GM19463 (cell line): ENCODE data around the gene SPINT3.

Experiments
- ATAC-seq: cut with Tn5 transposase; IDR thresholded peaks from one replicate; pipeline ENCODE4 v1.9.1; 2021; ENCODE audit warnings: mild to moderate bottlenecking, moderate library complexity; ENCODE audit not compliant: unreplicated experiment

The SPINT3 gene

GRCh38 chr20:45515147-45515913, at the start of gene SPINT3:
Gene SPINT3, minus strand, starts transcription at chr20:45515622. Its CDS starts 14 bp downstream, at chr20:45515608.
- no peak for ATAC-seq

GRCh38 chr20:45564760-45565276, 49.4 kb upstream of the SPINT3 start:
- ATAC-seq, result no peak

GRCh38 chr20:45555198-45555597, 39.8 kb upstream of the SPINT3 start:
- no peak for ATAC-seq

- no peak for ATAC-seq
These were observed 37.0 kb upstream of the SPINT3 start for GRCh38 chr20:45552456-45552855.

GRCh38 chr20:45550765-45551164, 35.3 kb upstream of the SPINT3 start:
- ATAC-seq, result no peak

GRCh38 chr20:45548410-45548809, 33.0 kb upstream of the SPINT3 start:
- ATAC-seq, result no peak

GRCh38 chr20:45547206-45547770, 31.9 kb upstream of the SPINT3 start, which contains the start of gene EPPIN:
Gene EPPIN, minus strand, starts transcription at chr20:45547401. Its CDS starts 44 bp downstream, at chr20:45547357.
- no peak for ATAC-seq

GRCh38 chr20:45545754-45546453, 30.5 kb upstream of the SPINT3 start:
- ATAC-seq, result no peak

- ATAC-seq, result no peak
These were observed 29.9 kb upstream of the SPINT3 start for GRCh38 chr20:45545351-45545750.

- no peak for ATAC-seq
These were observed 24.0 kb upstream of the SPINT3 start, which contains the start of gene WFDC6 for GRCh38 chr20:45539382-45539781. Gene WFDC6, minus strand, starts transcription at chr20:45539482. Its CDS starts 75 bp downstream, at chr20:45539407.

- no peak for ATAC-seq
These were observed 22.9 kb upstream of the SPINT3 start for GRCh38 chr20:45538209-45538799.

- no peak for ATAC-seq
These were observed 11.9 kb upstream of the SPINT3 start for GRCh38 chr20:45527294-45527693.

- no peak for ATAC-seq
These were observed 8.4 kb upstream of the SPINT3 start for GRCh38 chr20:45523821-45524220.

GRCh38 chr20:45518282-45518681, 2.9 kb upstream of the SPINT3 start:
- no peak for ATAC-seq

- ATAC-seq, result no peak
These were observed 5.1 kb downstream of the SPINT3 start for GRCh38 chr20:45510242-45510862.

GRCh38 chr20:45509091-45509490, 6.3 kb downstream of the SPINT3 start:
- no peak for ATAC-seq

GRCh38 chr20:45508068-45508886, 7.1 kb downstream of the SPINT3 start:
- ATAC-seq, result no peak

- no peak for ATAC-seq
These were observed 8.2 kb downstream of the SPINT3 start for GRCh38 chr20:45507011-45507820.

- ATAC-seq, result no peak
These were observed 9.0 kb downstream of the SPINT3 start for GRCh38 chr20:45506398-45506797.
